Skin of body (tissue), 2 donors: ENCODE results near the gene ADORA1. TPM values are rescaled to one million over a fixed set of nuclear protein-coding genes. Genes with fewer than 3 reads are reported as not detected.

Source experiments
- DNase-seq: peaks from one replicate; lab custom pipeline; 2025; lab: John Stamatoyannopoulos, UW
- total RNA-seq: library from RNA; depleted of rRNA; stranded (reverse); fragments of >200 nt; gene quantifications from one replicate; pipeline ENCODE4 v1.2.3, GENCODE V29; 2014

Gene ADORA1
- total RNA-seq, 1 donor from 2014 or later = 1.1 TPM

GRCh38 chr1:203172184-203173010 lies 44.9 kb downstream of the ADORA1 start:
- DNase-seq = no peak

- no peak for DNase-seq
Observed at GRCh38 chr1:203173011-203173555, 45.6 kb downstream of the ADORA1 start.

- DNase-seq = no peak
Observed at GRCh38 chr1:203173566-203173965, 46.0 kb downstream of the ADORA1 start.

GRCh38 chr1:203174324-203174985 lies 46.9 kb downstream of the ADORA1 start:
- no peak for DNase-seq

- no peak for DNase-seq
Observed at GRCh38 chr1:203175237-203175826, 47.8 kb downstream of the ADORA1 start, which contains the start of gene MYBPH. TSS of gene MYBPH (minus strand) at chr1:203175826. CDS start at chr1:203175755, 71 bp downstream.

- DNase-seq = no peak
Observed at GRCh38 chr1:203175827-203176241, 48.3 kb downstream of the ADORA1 start.

GRCh38 chr1:203176273-203177035 lies 48.9 kb downstream of the ADORA1 start:
- DNase-seq = no peak

GRCh38 chr1:203177036-203177405 lies 49.5 kb downstream of the ADORA1 start:
- no peak for DNase-seq

GRCh38 chr1:203177470-203178039 lies 50.0 kb downstream of the ADORA1 start:
- no peak for DNase-seq

- DNase-seq = no peak
Observed at GRCh38 chr1:203178083-203178482, 50.6 kb downstream of the ADORA1 start.

GRCh38 chr1:203178821-203179666 lies 51.5 kb downstream of the ADORA1 start:
- DNase-seq = no peak

- no peak for DNase-seq
Observed at GRCh38 chr1:203179667-203180005, 52.1 kb downstream of the ADORA1 start.

- no peak for DNase-seq
Observed at GRCh38 chr1:203180611-203181330, 53.2 kb downstream of the ADORA1 start.

GRCh38 chr1:203181586-203182386 lies 54.3 kb downstream of the ADORA1 start:
- DNase-seq = no peak

- no peak for DNase-seq
Observed at GRCh38 chr1:203182387-203182953, 54.9 kb downstream of the ADORA1 start.

GRCh38 chr1:203183828-203184227 lies 56.3 kb downstream of the ADORA1 start:
- no peak for DNase-seq

- no peak for DNase-seq
Observed at GRCh38 chr1:203184467-203184866, 56.9 kb downstream of the ADORA1 start.

- no peak for DNase-seq
Observed at GRCh38 chr1:203185061-203185461, 57.5 kb downstream of the ADORA1 start.
